ENCODE measurements around the gene CCNC. TPM values are rescaled to one million over a fixed set of nuclear protein-coding genes. Genes with fewer than 3 reads are reported as not detected.

Gene CCNC
- total RNA-seq, 1 donor from 2014 or later: 74.5 TPM

- Mint-ChIP-seq H3K4me3 (ENCODE audit: low read depth) (no peak overlapping the region), H3K9me3 (ENCODE audit: low read depth) (no peaks in the 10 kb centered on the region), H3K27me3 (peaks cover 90% of the 10 kb centered on the region), H3K27ac (no peak overlapping the region), H3K4me1 (ENCODE audit: low read depth) (peaks cover 2% of the 10 kb centered on the region), H3K36me3 (ENCODE audit: insufficient read depth) (no peaks in the 10 kb centered on the region)
- no peak for DNase-seq (ENCODE audit: low spot score, unreplicated experiment)
- TF ChIP-seq CTCF (IDR thresholded peaks at IDR 0.05; ENCODE audit: unreplicated experiment): peak; percentile 66
Observed at GRCh38 chr6:99613409-99613704, 44.9 kb upstream of the CCNC start.

- H3K4me3 Mint-ChIP-seq (ENCODE audit: low read depth): no peak overlapping the region
- no peak for DNase-seq (ENCODE audit: low spot score, unreplicated experiment)
- no peak for TF ChIP-seq CTCF (IDR thresholded peaks at IDR 0.05; ENCODE audit: unreplicated experiment)
- H3K4me1 Mint-ChIP-seq (ENCODE audit: low read depth): peaks cover 2% of the 10 kb centered on the region
- no peak overlapping the region for H3K27ac Mint-ChIP-seq
- peaks cover 90% of the 10 kb centered on the region for H3K27me3 Mint-ChIP-seq
- H3K9me3 Mint-ChIP-seq (ENCODE audit: low read depth): no peaks in the 10 kb centered on the region
- H3K36me3 Mint-ChIP-seq (ENCODE audit: insufficient read depth): no peaks in the 10 kb centered on the region
Observed at GRCh38 chr6:99612551-99613408, 44.3 kb upstream of the CCNC start.

- Mint-ChIP-seq H3K36me3 (ENCODE audit: insufficient read depth) (no peaks in the 10 kb centered on the region), H3K27ac (no peak overlapping the region), H3K4me3 (ENCODE audit: low read depth) (no peak overlapping the region), H3K27me3 (peaks cover 89% of the 10 kb centered on the region), H3K9me3 (ENCODE audit: low read depth) (no peaks in the 10 kb centered on the region), H3K4me1 (ENCODE audit: low read depth) (peaks cover 2% of the 10 kb centered on the region)
- no peak for DNase-seq (ENCODE audit: low spot score, unreplicated experiment)
- TF ChIP-seq CTCF (IDR thresholded peaks at IDR 0.05; ENCODE audit: unreplicated experiment): no peak
Observed at GRCh38 chr6:99611148-99611547, 42.7 kb upstream of the CCNC start.

DNA sequence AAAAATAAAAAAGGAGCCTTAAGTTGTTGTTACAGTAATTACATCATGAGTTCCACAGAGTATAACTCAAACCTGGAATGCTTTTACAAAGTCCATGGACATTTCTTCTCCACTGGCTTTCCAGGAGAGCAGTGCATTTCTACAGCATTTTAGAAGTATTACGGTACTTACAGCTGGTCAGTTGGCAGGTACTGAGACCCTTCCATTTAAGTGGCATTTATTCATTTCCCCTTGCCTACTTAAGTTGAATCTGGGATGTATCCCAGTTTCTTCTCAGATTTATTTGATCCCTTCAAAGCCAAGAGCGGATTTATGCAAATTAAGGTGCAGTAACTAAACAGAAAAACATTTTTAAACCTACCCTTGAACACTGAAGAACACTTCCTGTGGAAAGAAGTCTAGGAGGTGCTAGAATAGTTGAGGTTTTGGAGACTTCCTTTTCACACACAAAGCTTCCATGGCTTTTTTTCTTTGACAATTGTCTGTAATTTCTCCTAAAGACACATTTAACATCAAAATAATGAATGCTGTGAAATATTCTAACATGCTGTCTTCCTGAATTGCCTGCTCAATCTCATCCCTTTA lies 41.5 kb upstream of the CCNC start:
- TF ChIP-seq CTCF (IDR thresholded peaks at IDR 0.05; ENCODE audit: unreplicated experiment): no peak
- Mint-ChIP-seq H3K27me3 (peaks cover 89% of the 10 kb centered on the region), H3K9me3 (ENCODE audit: low read depth) (no peaks in the 10 kb centered on the region), H3K36me3 (ENCODE audit: insufficient read depth) (no peaks in the 10 kb centered on the region), H3K27ac (no peak overlapping the region), H3K4me1 (ENCODE audit: low read depth) (peaks cover 2% of the 10 kb centered on the region), H3K4me3 (ENCODE audit: low read depth) (no peak overlapping the region)
- no peak for DNase-seq (ENCODE audit: low spot score, unreplicated experiment)

- Mint-ChIP-seq H3K4me3 (ENCODE audit: low read depth) (no peak overlapping the region), H3K36me3 (ENCODE audit: insufficient read depth) (no peaks in the 10 kb centered on the region), H3K4me1 (ENCODE audit: low read depth) (no peaks in the 10 kb centered on the region), H3K27me3 (peaks cover 90% of the 10 kb centered on the region), H3K27ac (no peak overlapping the region), H3K9me3 (ENCODE audit: low read depth) (no peaks in the 10 kb centered on the region)
- DNase-seq (ENCODE audit: low spot score, unreplicated experiment): no peak
- TF ChIP-seq CTCF (IDR thresholded peaks at IDR 0.05; ENCODE audit: unreplicated experiment): no peak
Observed at GRCh38 chr6:99608886-99609482, 40.5 kb upstream of the CCNC start.
